ENCODE results near the gene TTLL8. TPM values are rescaled to one million over a fixed set of nuclear protein-coding genes. Genes with fewer than 3 reads are reported as not detected.

Gene TTLL8
- polyA plus RNA-seq, 1 experiment = not detected

GRCh38 chr22:50060441-50061140 is 2.5 kb upstream of the TTLL8 start:
- TF ChIP-seq CTCF (IDR thresholded peaks at IDR 0.05; ENCODE audit: insufficient read depth, low read depth, low read length) = no peak
- Histone ChIP-seq H3K36me3 (ENCODE audit: control insufficient read depth, insufficient read depth, low read length) (no peaks in the 10 kb centered on the region), H3K27me3 (ENCODE audit: control insufficient read depth, insufficient read depth, low read length) (peaks cover 7% of the 10 kb centered on the region), H3K4me3 (ENCODE audit: low read depth, low read length) (no peak overlapping the region)
- POLR2A ChIA-PET = no interaction called here
- CTCF ChIA-PET = no interaction called here
- DNase-seq (ENCODE audit: low read depth) = no peak

DNA sequence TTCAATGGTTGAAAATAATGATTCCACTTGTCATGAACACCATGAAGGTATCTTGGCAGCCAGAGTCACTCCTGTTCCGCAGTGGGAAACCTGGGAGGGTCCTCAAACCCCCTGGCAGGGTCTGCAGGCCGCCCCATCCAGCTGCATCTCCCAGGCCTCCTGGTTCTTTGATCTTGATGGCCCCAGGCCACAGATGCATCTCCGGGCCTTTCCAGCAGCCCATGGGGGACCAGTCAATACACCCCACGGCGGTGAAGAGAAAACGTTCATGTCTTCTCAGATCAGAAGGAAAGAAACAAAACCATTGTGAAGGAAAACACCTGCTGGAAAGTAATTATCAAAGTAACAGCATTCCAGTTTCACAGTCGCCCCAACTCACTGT is 1.8 kb upstream of the TTLL8 start:
- no peak for TF ChIP-seq CTCF (IDR thresholded peaks at IDR 0.05; ENCODE audit: insufficient read depth, low read depth, low read length)
- ChIA-PET POLR2A (no interaction called here), CTCF (no interaction called here)
- Histone ChIP-seq H3K36me3 (ENCODE audit: control insufficient read depth, insufficient read depth, low read length) (no peaks in the 10 kb centered on the region), H3K27me3 (ENCODE audit: control insufficient read depth, insufficient read depth, low read length) (peaks cover 7% of the 10 kb centered on the region), H3K4me3 (ENCODE audit: low read depth, low read length) (no peak overlapping the region)
- no peak for DNase-seq (ENCODE audit: low read depth)

- Histone ChIP-seq H3K36me3 (ENCODE audit: control insufficient read depth, insufficient read depth, low read length) (no peaks in the 10 kb centered on the region), H3K27me3 (ENCODE audit: control insufficient read depth, insufficient read depth, low read length) (peaks cover 7% of the 10 kb centered on the region), H3K4me3 (ENCODE audit: low read depth, low read length) (no peak overlapping the region)
- DNase-seq (ENCODE audit: low read depth) = peak; percentile 4
- CTCF ChIA-PET = no interaction called here
- POLR2A ChIA-PET = interaction anchor here (0.6 kb wide), 1 partner anchor 141 kb away, joined by 21 read pairs; no protein-coding TSS in a partner anchor
- peak; percentile 30; the same call in 1 of the 2 replicates for TF ChIP-seq CTCF (IDR thresholded peaks at IDR 0.05; ENCODE audit: insufficient read depth, low read depth, low read length)
These were observed 1.1 kb upstream of the TTLL8 start for GRCh38 chr22:50058906-50059880.

DNA sequence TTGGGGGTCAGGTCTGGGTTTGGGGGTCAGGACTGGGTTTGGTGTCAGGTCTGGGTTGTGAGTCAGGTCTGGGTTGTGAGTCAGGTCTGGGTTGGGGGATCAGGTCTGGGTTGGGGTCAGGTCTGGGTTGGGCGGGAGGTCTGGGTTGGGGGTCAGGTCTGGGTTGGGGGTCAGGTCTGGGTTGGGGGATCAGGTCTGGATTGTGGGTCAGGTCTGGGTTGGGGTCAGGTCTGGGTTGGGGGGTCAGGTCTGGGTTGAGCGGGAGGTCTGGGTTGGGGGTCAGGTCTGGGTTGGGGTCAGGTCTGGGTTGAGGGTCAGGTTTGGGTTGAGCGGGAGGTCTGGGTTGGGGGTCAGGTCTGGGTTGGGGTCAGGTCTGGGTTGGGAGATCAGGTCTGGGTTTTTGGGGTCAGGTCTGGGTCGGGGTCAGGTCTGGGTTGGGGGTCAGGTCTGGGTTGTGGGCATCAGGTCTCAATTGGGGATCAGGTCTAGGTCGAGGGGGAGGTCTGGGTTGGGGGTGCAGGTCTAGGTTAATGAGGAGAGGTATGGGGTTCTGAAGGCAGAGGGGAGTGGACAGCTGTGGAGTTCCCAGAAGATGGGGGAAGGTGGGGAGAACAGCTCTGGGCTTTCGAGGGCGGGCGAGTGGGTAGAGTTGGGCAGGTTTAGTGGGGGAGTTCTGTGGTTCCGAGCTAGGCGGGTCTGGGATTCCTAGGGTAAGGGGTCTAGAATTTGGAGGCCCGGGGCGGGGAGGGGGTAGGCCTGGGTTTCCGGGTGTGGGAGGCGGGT is 629 bp downstream of the TTLL8 start:
- ChIA-PET POLR2A (no interaction called here), CTCF (interaction anchor here (0.5 kb wide), 1 partner anchor 17 kb away, joined by 3 read pairs; no protein-coding TSS in a partner anchor)
- TF ChIP-seq CTCF (IDR thresholded peaks at IDR 0.05; ENCODE audit: insufficient read depth, low read depth, low read length) = no peak
- Histone ChIP-seq H3K4me3 (ENCODE audit: low read depth, low read length) (no peak overlapping the region), H3K27me3 (ENCODE audit: control insufficient read depth, insufficient read depth, low read length) (peaks cover 7% of the 10 kb centered on the region), H3K36me3 (ENCODE audit: control insufficient read depth, insufficient read depth, low read length) (no peaks in the 10 kb centered on the region)
- DNase-seq (ENCODE audit: low read depth) = no peak
